Right lobe of liver (tissue), 4 donors: ENCODE measurements around the gene CHN1.

Experiments used
- CTCF ChIP-seq, 4 donors: fragments of 200-600 bp in 3 of 4; fragments of 450-650 bp in 1 of 4; IDR thresholded peaks; one replicate each; pipeline versions ENCODE4 v1.5.1 to v1.8.0; 2016 to 2022; ENCODE audit warnings: antibody characterized with exemption in 4 of 4, mild to moderate bottlenecking in 2 of 4
- POLR2A ChIP-seq: fragments of 450-650 bp; IDR thresholded peaks from one replicate; pipeline ENCODE4 v1.6.1; 2017; ENCODE audit warnings: antibody characterized with exemption, mild to moderate bottlenecking
- donor health status: DM: no; HTN: no; CAD: no.
- donor health status: DM: no; HTN: no; CAD: no.
- donor health status: DM: no; HTN: yes; CAD: no.

- TF ChIP-seq CTCF (IDR thresholded peaks at IDR 0.05) (peak in 1 of 4 donors; percentile 5), POLR2A (no peak)
Measured at GRCh38 chr2:175009917-175010621, 4.9 kb upstream of the CHN1 start.
